A204.1 (cell line): ENCODE results near the gene RRP9.
"Not testable (repeated sequence)": the region's sequence is repeated elsewhere in the genome, so short reads cannot be mapped to it uniquely, and the experiment has no call there.

Experiments used
- FAIRE-seq: peaks from 2 replicates; lab custom pipeline; 2012; peaks lifted over from hg19 to GRCh38; lab: Jason Lieb, UNC

The RRP9 gene

DNA sequence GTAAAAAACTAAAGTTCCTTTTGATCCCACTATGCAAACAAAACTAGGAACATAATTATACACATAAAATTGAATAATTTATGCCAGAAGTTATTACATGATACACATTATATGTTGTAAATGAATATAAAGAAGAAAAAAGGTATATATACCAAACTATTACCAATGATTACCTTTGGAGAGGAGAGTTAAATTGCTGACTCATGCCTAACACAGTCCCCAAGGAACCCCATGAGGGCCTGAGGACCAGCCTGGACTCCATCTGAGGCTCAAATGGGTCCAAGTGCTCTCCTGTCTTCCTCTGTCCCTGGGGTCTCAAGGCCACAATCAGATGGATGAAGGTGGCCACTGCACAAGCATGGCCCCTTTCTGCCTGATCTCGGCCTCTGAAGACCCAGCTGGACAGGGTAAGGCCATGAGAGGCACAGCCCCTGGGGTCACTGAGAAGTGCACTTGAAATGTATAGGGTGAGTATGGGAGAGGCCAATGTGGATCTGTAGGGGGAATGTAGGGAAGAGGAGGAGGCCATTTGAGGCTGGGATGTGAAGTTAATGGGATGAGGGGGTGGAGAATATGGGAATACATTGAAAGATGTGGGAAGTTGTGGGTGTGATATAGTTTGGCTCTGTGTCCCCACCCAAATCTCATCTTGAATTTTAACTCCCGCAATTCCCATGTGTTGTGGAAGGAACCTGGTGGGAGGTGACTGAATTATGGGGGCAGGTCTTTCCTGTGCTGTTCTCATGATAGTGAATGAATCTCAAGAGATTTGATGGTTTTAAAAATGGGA is 37.5 kb downstream of the RRP9 start:
- FAIRE-seq: no peak

DNA sequence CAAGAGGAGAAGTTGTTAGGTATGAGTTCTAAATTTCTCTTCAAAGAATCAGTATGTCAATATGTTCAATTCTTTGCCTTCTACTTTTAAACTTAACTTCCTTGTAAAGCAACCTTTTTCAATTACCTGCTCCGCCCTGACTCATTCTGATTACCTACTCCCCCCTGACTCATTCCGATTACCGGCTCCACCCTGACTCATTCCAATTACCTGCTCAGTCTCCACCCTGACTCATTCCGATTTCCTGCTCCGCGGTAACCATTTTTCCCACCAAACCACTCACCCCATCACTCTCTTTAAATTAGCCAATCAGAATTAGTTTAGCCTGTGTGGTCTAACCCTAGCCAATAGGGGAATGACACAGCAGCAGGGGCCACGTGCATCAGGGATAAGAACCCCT is 39.3 kb downstream of the RRP9 start:
- FAIRE-seq: not testable (repeated sequence)

DNA sequence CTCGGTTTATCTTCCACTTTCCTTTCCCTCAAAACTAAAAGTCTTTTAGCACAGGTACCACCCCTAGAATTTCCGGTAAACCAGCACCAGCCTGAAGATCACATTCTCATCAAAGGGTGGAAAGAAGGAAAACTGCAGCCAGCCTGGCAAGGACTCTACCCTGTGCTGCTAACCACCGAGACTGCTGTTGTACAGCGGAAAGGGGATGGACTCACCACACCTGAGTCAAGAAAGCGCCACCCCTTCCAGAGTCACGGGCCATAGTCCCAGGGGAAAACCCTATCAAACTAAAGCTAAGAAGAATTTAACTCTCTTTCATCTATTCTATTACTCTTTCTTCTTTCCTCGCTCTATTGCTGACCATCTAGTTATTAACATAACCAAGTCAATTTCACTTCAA is 41.7 kb downstream of the RRP9 start:
- FAIRE-seq: not testable (repeated sequence)

DNA sequence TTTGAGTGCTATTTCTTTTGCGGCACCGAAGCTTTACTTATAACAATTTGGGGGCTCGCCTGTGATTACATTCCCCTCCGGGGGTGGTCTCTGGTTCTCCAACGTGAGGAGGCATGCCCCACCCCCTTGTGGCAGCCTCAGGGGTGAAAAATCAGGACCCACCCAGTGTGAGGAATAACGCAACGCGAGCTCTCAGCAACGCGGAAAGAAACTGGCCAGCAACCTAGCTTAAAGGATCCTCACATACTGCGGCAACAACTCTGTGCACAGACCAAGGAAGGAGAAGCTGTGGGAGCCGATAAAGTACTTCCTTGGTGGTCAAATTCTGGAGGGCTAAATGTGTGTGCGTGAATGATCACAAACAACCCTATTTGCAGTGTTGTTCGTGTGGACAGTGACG is 44.3 kb downstream of the RRP9 start:
- FAIRE-seq: no peak

DNA sequence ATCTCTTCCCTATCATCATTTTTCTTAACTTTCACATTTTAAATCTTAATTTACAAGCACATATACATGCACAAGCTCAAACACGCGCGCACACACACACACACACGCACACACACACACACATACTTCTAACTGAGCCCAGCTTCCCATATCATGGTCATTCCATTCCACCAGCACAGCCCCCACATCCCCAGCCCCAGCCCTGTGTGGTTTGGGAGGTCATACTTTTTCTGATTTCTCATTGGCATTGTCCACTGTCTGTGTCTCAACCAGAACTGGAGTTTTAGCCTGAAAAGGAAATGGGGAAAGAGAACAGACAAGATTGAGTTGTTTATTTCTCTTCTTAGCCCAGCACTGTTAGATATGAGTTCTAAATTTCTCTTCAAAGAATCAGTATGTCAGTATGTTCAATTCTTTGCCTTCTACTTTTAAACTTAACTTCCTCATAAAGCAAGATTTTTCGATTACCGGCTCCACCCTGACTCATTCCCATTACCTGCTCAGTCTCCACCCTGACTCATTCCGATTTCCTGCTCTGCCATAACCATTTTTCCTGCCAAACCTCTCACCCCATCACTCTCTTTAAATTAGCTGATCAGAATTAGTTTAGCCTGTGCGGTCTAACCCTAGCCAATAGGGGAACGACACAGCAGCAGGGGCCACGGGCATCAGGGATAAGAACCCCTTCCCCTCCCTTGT is 44.9 kb downstream of the RRP9 start:
- FAIRE-seq: no peak

DNA sequence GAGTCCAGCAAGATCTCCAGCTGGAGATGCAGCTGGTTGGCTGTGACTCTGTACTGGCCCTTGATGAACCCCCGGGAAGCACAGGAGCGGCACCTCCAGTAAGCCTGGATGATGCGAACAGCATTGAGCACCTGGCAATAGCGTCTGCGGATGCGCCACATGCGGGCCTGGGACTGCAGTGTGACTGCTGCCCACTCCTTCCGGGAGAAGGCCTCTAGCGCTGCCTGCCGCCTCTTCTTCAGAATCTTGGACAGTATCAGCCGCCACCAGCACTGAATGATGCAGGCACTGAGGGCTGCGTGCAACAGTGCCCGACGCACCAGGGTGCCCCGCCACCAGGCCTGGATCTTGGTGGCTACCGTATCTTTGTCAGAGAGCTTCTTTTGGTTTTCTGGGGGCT is 46.8 kb downstream of the RRP9 start:
- no peak for FAIRE-seq

DNA sequence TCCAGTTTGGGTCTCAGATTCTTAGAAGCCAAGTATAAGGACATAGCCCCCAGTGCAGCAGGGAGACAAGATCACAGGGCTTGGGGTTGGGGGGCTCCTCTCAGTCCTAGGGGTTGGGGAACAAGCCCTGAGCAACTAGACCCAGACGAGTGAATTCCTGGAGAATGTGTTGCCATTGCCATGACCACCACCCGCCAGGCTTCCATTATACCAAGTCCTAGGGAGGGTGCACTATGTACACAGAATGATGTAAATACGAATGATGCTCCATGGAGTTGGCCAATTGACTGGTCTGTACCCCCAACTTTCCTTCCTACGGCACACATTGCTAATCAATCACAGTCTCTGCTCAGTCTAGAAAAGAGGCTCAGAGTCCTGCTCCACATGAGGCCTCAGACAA is 47.3 kb downstream of the RRP9 start:
- no peak for FAIRE-seq

DNA sequence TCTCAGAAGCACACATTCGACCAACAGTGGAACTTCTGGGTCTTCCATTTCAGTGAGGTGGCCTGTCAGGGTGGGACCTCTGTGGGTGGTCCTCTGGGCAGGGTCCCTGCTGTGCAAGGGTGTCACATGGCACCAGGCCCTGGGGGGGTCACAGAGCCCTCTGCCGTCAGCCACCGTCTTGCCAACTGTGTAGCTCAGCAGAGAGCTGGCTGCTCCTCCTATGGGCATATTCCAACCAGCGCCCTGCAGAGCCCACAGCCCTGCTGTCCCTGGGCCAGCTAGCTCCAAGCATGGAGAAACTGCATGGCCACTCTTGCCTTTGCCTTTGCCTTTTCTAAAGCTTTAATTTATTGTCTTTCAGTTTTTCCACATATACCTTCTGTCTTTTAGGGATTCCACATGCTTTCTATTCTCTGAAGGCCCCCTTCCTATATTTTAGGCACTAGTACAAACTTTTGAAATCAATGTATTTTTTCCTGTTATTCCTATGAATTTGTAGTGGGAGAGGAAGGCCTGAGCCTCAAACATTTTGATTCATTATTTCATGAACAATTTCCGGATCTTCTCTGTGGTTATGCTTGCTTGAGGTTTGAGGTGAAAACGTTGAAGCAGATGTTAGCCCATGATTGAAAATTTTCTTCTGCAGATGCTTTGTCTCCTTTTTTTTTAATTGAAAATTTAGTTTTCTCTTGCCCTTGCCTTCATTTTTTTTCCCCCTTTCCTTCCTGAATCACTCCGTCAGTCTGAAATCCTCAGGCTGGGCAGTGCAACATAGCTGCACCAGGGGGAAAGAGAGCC is 50.3 kb downstream of the RRP9 start:
- no peak for FAIRE-seq

DNA sequence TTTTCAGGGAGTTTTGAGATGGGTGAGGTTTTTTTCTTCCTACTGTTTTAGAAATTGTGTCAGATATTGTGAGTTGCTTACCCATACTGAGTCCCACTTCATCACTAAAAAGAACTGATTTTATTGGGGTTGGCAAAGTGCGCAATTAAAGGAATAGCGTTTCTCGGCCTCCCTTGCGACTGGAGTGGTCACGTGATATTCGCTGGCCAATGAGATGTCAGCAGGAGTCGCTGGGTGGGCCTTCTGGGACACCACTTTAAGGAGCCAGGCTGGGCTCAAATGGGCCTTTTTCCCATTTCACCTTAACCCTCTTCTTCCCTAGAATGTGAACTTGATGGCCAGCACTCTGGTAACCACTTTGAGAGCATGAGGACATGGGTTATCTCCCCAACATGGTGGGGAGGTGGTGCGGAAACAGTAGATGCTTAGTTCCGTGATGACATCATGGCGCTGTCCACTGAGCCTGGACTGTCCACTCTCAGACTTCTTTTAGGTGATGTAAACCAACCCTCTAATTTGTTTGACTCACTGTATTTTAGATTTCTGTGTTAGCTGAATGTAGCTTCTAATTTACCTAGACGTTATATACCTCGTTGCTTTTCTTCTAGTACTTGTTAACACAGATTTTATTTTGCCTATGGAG is 53.1 kb downstream of the RRP9 start:
- no peak for FAIRE-seq

DNA sequence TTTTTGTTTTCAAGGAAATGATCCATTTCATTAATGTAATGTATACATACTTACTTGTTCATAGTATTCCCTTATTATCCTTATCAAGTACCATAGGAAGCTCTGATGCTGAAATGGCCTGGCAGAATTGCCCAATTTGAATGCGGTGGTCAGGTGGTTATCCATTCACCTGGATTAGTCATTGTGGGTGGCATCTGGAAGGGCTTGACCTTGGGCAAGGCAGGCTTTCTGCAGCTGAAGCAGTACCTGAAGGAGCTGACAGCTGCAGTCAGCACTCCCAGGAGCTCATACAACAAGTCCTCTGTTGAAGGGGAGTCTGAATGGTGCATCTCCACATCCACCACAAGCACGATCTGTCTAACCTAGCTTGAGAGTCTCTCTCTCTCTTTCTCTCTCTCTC is 54.1 kb downstream of the RRP9 start:
- no peak for FAIRE-seq

DNA sequence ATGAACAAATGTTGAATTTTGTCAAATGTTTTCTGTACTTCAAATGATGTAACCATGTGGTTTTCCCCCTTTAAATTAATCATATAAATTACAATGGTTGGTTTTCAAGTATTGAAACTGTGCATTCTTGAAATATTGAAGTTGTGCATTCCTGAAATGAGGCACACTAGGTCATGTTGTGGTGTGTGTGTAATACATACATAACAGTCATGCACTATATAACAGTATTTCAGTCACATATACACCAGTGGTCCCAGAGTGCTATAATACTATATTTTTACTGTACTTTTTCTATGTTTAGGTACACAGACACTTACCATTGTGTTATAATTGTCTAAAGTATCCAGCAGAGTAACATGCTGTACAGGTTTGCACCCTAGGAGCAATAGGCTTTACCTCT is 55.3 kb downstream of the RRP9 start:
- FAIRE-seq: no peak
